ENCODE results near the gene KCND3.

- TF ChIP-seq, protein P1, sequence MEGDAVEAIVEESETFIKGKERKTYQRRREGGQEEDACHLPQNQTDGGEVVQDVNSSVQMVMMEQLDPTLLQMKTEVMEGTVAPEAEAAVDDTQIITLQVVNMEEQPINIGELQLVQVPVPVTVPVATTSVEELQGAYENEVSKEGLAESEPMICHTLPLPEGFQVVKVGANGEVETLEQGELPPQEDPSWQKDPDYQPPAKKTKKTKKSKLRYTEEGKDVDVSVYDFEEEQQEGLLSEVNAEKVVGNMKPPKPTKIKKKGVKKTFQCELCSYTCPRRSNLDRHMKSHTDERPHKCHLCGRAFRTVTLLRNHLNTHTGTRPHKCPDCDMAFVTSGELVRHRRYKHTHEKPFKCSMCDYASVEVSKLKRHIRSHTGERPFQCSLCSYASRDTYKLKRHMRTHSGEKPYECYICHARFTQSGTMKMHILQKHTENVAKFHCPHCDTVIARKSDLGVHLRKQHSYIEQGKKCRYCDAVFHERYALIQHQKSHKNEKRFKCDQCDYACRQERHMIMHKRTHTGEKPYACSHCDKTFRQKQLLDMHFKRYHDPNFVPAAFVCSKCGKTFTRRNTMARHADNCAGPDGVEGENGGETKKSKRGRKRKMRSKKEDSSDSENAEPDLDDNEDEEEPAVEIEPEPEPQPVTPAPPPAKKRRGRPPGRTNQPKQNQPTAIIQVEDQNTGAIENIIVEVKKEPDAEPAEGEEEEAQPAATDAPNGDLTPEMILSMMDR (IDR thresholded peaks at IDR 0.05): no peak
- no peak for TF ChIP-seq EZH2phosphoT487 (IDR thresholded peaks at IDR 0.05)
- TF ChIP-seq EZH2 (IDR thresholded peaks at IDR 0.05): no peak
These were observed 8.8 kb downstream of the KCND3 start for GRCh38 chr1:111980686-111981085.

All from neural progenitor cell (in vitro differentiated cells).